Vagina (tissue), 2 donors: ENCODE results near the gene FGD2. TPM values are rescaled to one million over a fixed set of nuclear protein-coding genes. Genes with fewer than 3 reads are reported as not detected.

Experiments
- DNase-seq, 2 donors: peaks; one replicate each; pipeline ENCODE4 v3.0.0-alpha.2; 2017; ENCODE audit errors: extremely low spot score in 2 of 2
- H3K27ac ChIP-seq: fragments of 200-600 bp; sonication (generic); one replicate; pipeline ENCODE4 v1.5.1; 2019
- H3K27me3 ChIP-seq: fragments of 200-600 bp; sonication (generic); one replicate; pipeline ENCODE4 v1.5.1; 2019
- H3K36me3 ChIP-seq, 2 donors: fragments of 200-600 bp; sonication (generic); one replicate each; pipeline ENCODE4 v1.5.1; 2017 to 2019
- H3K4me1 ChIP-seq: fragments of 200-600 bp; sonication (generic); one replicate; pipeline ENCODE4 v1.5.1; 2019
- H3K4me3 ChIP-seq, 2 donors: fragments of 200-600 bp; sonication (generic); 1 replicate in 1 of 2; 2 replicates in 1 of 2; pipeline ENCODE4 v1.5.1; 2016 to 2019
- H3K9me3 ChIP-seq: fragments of 200-600 bp; sonication (generic); one replicate; pipeline ENCODE4 v1.5.1; 2019
- POLR2A ChIP-seq, 2 donors: fragments of 450-650 bp; IDR thresholded peaks; one replicate each; pipeline ENCODE4 v1.6.1; 2017; ENCODE audit warnings: antibody characterized with exemption in 2 of 2, mild to moderate bottlenecking in 2 of 2, moderate library complexity in 2 of 2
- POLR2AphosphoS5 ChIP-seq, 2 donors: sonication (generic); formaldehyde crosslinking; IDR thresholded peaks; one replicate each; pipeline ENCODE4 v1.9.0; 2017; ENCODE audit warnings: antibody characterized with exemption in 2 of 2, mild to moderate bottlenecking in 2 of 2, low read depth in 1 of 2; ENCODE audit not compliant: insufficient read depth in 1 of 2
- intact Hi-C: fragments of 100-400 bp; cut with DNase I; formaldehyde crosslinking; loops from one replicate; pipeline ENCODE4 v1.15.1; 2023
- total RNA-seq: library from RNA; depleted of rRNA; stranded (reverse); fragments of >200 nt; gene quantifications from one replicate; pipeline ENCODE4 v1.2.3, GENCODE V29; 2016
- TF ChIP-seq, protein P1 (sequence below), 3 experiments: fragments of 450-650 bp in 2 of 3; fragments of 200-600 bp in 1 of 3; sonication (generic) in 1 of 3; IDR thresholded peaks; one replicate each; pipeline ENCODE4 v1.5.1; 2017 to 2019; ENCODE audit warnings: antibody characterized with exemption in 3 of 3, mild to moderate bottlenecking in 2 of 3, moderate library complexity in 2 of 3

FGD2 gene
- total RNA-seq, 1 donor from 2014 or later: 20.4 TPM

DNA sequence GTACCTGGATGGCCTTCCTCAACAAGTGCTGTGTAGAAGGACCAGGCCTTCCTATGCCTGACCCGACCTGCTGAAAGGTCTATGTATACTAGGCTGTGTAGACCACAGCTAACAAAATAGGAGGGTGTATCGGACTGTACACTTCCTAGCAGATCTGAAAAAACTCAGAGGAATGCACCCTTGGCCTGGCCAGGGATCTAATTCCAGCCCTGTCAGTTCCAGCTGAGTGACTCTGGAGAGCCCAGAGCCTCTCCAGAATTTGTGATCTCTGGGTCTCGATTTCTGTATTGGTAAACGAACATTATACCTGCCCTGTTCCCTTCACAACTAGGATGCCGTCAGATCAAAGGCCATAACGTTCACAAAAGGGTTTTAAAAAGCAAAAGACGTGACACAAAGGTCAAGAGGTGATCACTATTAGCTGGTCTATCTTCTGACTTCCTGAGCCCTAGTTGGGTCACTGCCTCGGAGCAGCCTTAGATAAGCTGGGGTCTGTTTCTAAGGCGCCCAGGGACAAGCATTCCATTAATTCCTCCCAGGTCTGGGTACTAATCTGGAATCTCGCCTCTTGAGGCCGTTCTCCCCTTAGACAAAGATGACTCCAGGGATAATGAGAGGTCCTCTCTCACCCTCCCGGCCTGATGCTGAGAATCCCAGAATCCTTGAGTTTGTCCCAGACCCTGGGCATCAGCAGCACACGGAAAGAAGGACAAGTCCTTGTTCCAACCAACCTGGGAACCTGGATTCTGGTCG lies 33.4 kb upstream of the FGD2 start:
- TF ChIP-seq POLR2AphosphoS5 (IDR thresholded peaks at IDR 0.05; ENCODE audit: insufficient read depth in 1 of 2, low read depth in 1 of 2): no peak
- no peak for TF ChIP-seq POLR2A (IDR thresholded peaks at IDR 0.05)
- TF ChIP-seq, protein P1, sequence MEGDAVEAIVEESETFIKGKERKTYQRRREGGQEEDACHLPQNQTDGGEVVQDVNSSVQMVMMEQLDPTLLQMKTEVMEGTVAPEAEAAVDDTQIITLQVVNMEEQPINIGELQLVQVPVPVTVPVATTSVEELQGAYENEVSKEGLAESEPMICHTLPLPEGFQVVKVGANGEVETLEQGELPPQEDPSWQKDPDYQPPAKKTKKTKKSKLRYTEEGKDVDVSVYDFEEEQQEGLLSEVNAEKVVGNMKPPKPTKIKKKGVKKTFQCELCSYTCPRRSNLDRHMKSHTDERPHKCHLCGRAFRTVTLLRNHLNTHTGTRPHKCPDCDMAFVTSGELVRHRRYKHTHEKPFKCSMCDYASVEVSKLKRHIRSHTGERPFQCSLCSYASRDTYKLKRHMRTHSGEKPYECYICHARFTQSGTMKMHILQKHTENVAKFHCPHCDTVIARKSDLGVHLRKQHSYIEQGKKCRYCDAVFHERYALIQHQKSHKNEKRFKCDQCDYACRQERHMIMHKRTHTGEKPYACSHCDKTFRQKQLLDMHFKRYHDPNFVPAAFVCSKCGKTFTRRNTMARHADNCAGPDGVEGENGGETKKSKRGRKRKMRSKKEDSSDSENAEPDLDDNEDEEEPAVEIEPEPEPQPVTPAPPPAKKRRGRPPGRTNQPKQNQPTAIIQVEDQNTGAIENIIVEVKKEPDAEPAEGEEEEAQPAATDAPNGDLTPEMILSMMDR (IDR thresholded peaks at IDR 0.05): no peak
- Histone ChIP-seq H3K27ac (peak overlapping the region; percentile 79), H3K27me3 (no peaks in the 10 kb centered on the region), H3K4me3 (no peak overlapping the region), H3K36me3 (peaks cover 0 to 96% of the 10 kb centered on the region in 2 donors), H3K9me3 (no peaks in the 10 kb centered on the region), H3K4me1 (peaks cover 63% of the 10 kb centered on the region)
- intact Hi-C loops: no loop called here
- no peak for DNase-seq

DNA sequence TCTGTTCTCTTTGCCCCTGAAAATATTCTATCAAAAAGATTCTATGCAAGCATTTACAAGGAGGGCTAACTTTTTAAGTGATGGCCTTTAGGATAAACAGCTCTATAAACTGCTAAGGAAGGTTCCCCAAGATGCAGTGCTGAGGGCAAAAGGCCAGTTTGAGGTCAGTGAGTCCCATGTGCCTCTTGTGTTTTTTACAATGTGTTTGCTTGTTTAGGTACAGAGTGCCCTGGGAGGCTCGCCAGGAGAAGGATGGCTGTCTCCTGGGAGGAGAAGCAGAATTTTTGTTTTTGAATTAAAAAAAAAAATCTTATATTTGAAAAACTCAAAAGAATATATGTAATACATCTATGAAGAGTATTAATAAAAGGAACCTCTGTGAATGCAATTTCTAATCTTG lies 32.3 kb upstream of the FGD2 start:
- peaks cover 0 to 97% of the 10 kb centered on the region in 2 donors for H3K36me3 ChIP-seq
- H3K4me1 ChIP-seq: peaks cover 61% of the 10 kb centered on the region
- peak overlapping the region; percentile 79 for H3K27ac ChIP-seq
- H3K4me3 ChIP-seq: no peak overlapping the region
- no peak for TF ChIP-seq POLR2AphosphoS5 (IDR thresholded peaks at IDR 0.05; ENCODE audit: insufficient read depth in 1 of 2, low read depth in 1 of 2)
- TF ChIP-seq, protein P1 (IDR thresholded peaks at IDR 0.05): no peak
- TF ChIP-seq POLR2A (IDR thresholded peaks at IDR 0.05): no peak
- H3K27me3 ChIP-seq: no peaks in the 10 kb centered on the region
- H3K9me3 ChIP-seq: no peaks in the 10 kb centered on the region
- DNase-seq: no peak
- intact Hi-C loops: no loop called here

DNA sequence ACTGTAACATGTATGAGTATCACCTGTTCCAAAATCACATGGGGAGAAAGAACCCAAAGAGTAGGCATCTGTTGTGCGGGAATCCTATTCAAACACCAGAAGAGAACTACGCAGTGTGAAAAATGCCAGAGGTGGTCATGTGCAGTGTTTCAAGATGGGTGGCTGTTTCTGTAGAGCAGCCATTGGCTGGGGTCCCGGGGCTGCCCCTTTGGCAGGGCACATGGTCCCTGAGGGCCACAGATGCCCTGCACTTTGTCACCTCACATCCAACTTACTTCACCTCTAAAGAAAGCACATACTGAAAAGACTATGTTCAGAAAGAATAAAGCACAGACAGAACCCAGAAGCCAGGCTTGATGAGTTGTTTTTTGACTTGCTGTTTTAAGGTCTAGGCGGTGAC lies 31.8 kb upstream of the FGD2 start:
- no peaks in the 10 kb centered on the region for H3K27me3 ChIP-seq
- H3K9me3 ChIP-seq: no peaks in the 10 kb centered on the region
- TF ChIP-seq, protein P1 (IDR thresholded peaks at IDR 0.05): no peak
- TF ChIP-seq POLR2A (IDR thresholded peaks at IDR 0.05): no peak
- no peak for TF ChIP-seq POLR2AphosphoS5 (IDR thresholded peaks at IDR 0.05; ENCODE audit: insufficient read depth in 1 of 2, low read depth in 1 of 2)
- peaks cover 0 to 97% of the 10 kb centered on the region in 2 donors for H3K36me3 ChIP-seq
- peak overlapping the region; percentile 79 for H3K27ac ChIP-seq
- H3K4me1 ChIP-seq: peaks cover 61% of the 10 kb centered on the region
- intact Hi-C loops: no loop called here
- DNase-seq: no peak
- no peak overlapping the region for H3K4me3 ChIP-seq

DNA sequence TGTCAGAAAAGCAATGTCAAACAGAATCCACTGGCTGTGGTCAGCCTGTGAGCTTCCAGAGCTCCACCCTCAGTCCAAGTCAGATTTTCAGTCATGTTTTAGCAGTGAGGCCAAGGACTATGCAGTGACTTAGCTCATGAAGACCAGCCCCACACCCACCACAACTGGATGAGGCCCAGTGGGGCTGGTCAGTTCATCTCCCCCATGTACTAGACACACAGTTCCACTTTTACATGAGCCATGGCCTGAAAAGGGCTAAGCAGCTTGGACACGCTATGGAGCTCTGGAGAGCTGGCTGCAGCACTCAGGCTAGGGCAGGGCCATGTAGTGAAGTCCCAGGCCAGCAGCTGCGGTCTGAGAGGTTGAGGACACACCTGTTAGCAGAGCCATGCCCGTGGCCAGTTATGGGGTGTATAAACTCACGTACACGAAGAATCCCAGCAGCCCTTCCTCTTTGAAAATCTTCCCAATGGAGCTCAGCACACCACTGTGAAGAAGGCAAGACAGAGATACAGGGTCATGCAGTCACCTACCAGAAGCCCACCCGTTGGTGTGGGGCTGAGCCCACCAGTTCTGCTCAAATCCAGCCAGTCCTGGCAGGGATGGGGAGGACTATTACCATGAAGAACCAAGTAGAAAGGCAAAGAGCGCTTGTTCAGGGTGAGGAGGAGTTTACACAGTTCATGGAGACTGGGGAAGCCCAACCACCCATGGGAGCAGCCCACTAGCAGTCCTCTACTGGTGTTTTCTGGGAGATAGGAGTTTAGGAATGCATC lies 30.0 kb upstream of the FGD2 start:
- no peak overlapping the region for H3K4me3 ChIP-seq
- H3K9me3 ChIP-seq: no peaks in the 10 kb centered on the region
- H3K27ac ChIP-seq: peak overlapping the region; percentile 86
- TF ChIP-seq POLR2A (IDR thresholded peaks at IDR 0.05): no peak
- DNase-seq: no peak
- peaks cover 0 to 79% of the 10 kb centered on the region in 2 donors for H3K36me3 ChIP-seq
- H3K27me3 ChIP-seq: no peaks in the 10 kb centered on the region
- intact Hi-C loops: no loop called here
- H3K4me1 ChIP-seq: peaks cover 59% of the 10 kb centered on the region

DNA sequence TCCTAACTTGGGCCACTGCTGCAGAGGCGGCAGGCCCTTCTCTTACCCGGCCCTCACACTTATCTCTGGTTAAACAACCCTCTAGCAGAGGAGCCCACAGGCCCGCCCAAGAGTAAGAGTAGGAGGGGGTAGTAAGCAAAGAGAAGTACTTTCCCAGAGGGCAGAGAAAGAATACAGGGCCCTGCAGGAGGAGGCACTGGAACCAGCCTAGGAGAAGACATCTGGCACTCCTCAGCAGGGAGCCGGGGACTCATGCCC lies 29.5 kb upstream of the FGD2 start:
- Histone ChIP-seq H3K4me3 (no peak overlapping the region), H3K27ac (peak overlapping the region; percentile 86), H3K4me1 (peaks cover 61% of the 10 kb centered on the region), H3K27me3 (no peaks in the 10 kb centered on the region), H3K36me3 (peaks cover 0 to 74% of the 10 kb centered on the region in 2 donors), H3K9me3 (no peaks in the 10 kb centered on the region)
- TF ChIP-seq, protein P1 (IDR thresholded peaks at IDR 0.05): no peak
- TF ChIP-seq POLR2A (IDR thresholded peaks at IDR 0.05) (no peak), POLR2AphosphoS5 (IDR thresholded peaks at IDR 0.05; ENCODE audit: insufficient read depth in 1 of 2, low read depth in 1 of 2) (no peak)
- DNase-seq: no peak
- intact Hi-C loops: no loop called here
